Fibroblast of villous mesenchyme (primary cell): ENCODE results near the gene NFE2L2. TPM values are rescaled to one million over a fixed set of nuclear protein-coding genes. Genes with fewer than 3 reads are reported as not detected.

Experiments
- DNase-seq: peaks from one replicate; pipeline ENCODE4 v3.0.0-alpha.2; 2010; ENCODE audit warnings: low read depth
- H3K4me3 ChIP-seq: 2 replicates; pipeline ENCODE4 v1.5.1; 2011; ENCODE audit warnings: low read depth, mild to moderate bottlenecking, low read length
- CTCF ChIP-seq: IDR thresholded peaks from 2 replicates; pipeline ENCODE4 v1.5.1; 2012; ENCODE audit warnings: low read depth, mild to moderate bottlenecking, low read length; ENCODE audit not compliant: insufficient read depth
- total RNA-seq: library from RNA; depleted of rRNA; stranded (reverse); fragments of >200 nt; gene quantifications from 2 replicates; pipeline ENCODE4 v1.2.3, GENCODE V29; 2012

NFE2L2 gene
- total RNA-seq, 1 donor = 78.6 TPM

DNA sequence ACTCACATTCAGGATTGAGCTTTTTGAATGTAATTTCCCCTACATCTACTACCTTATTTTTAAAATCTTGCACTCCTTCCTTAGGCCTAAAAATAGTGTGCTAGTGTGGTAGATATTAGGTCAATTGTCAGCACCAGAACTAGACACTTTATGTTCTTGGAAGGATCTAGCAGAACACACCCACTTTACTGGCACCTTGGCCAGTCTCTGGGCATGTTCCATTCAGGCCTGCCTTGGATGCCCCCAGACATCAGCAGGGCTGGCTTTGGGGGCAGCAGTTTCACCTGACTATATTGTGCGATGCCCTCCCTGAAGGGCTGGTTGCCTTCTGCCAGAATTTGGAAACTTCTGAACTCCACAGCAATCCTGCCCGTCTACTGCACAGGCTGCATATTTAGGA, 15.3 kb upstream of the NFE2L2 start:
- no peak for DNase-seq
- no peak for TF ChIP-seq CTCF
- no peak overlapping the region for H3K4me3 ChIP-seq

GRCh38 chr2:177275743-177276055, 11.2 kb upstream of the NFE2L2 start:
- H3K4me3 ChIP-seq = no peak overlapping the region
- peak; percentile 85 for DNase-seq
- no peak for TF ChIP-seq CTCF

- TF ChIP-seq CTCF = no peak
- no peak overlapping the region for H3K4me3 ChIP-seq
- peak; percentile 87 for DNase-seq
These were observed 10.7 kb upstream of the NFE2L2 start for GRCh38 chr2:177275040-177275742.

- DNase-seq = no peak
- H3K4me3 ChIP-seq = no peak overlapping the region
- no peak for TF ChIP-seq CTCF
These were observed 8.9 kb upstream of the NFE2L2 start for GRCh38 chr2:177273408-177273807.

DNA sequence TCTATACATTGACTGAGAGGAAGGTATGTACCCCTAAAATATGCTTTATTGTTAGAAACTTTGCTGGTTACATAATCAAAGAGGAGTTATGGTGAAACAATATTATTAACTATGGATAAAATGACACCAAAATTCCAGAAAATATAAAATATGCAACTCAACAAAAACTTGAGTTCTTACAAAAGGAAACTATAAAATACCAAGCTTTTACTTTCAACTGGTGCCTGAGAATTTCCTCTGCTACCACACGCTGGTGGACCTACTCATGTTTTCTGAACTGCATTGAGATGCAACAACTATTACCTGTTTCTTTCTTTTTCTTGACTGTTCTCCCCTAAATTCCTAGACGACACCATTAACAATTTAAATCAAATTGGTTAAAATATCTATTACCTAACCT, 8.2 kb upstream of the NFE2L2 start:
- TF ChIP-seq CTCF = no peak
- no peak overlapping the region for H3K4me3 ChIP-seq
- no peak for DNase-seq

DNA sequence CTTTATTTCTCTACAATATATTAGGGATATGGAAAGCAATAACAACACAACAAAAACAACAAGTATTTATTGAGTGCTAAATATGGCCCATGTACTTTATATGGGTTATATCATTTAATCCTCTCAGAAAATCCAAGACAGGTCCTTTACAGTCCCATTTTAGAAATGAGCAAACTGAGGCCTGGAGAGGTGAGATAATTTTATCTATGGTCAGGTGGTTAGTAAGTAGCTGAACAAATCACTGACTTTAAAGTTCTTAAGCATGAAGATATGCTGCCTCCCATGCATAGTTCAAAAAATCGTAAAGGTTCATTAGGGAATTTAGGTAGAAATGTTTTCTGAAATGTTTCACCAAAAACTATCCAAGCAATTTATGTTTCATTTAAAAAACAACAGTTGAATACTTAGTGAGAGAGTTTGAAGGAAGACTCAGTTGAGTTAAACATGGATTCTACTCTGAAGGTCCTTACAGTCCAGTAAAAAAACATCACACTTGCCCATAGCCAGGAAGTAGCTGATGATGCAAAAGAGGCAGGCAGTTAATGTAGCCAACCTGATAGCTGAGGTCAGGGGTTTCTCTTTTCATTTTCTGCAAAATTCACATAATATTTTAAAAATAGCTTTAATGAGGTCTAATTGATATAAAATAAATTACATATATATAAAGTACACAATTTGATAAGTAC, 7.6 kb upstream of the NFE2L2 start:
- no peak for DNase-seq
- no peak overlapping the region for H3K4me3 ChIP-seq
- no peak for TF ChIP-seq CTCF
